Activated T-cell treated with anti-CD3 and anti-CD28 coated beads for 1 hour (primary cell): Measurements from ENCODE around the gene POLR3K.

Experiments
- DNase-seq: peaks from one replicate; pipeline ENCODE4 v3.0.0-alpha.2; 2020; ENCODE audit warnings: low read depth

The POLR3K gene

GRCh38 chr16:53346-54236 lies at the start of gene POLR3K, which contains the start of gene SNRNP25:
Gene POLR3K (minus strand): TSS chr16:53608. CDS start chr16:53586, 22 bp downstream.
Gene SNRNP25 (plus strand): TSS chr16:53828. CDS start chr16:54017, 189 bp downstream.
- peak; percentile 98 for DNase-seq

- DNase-seq: no peak
Measured at GRCh38 chr16:102060-102855, 48.9 kb upstream of the POLR3K start.

GRCh38 chr16:101586-101985 lies 48.2 kb upstream of the POLR3K start:
- DNase-seq: no peak

GRCh38 chr16:100989-101388 lies 47.6 kb upstream of the POLR3K start:
- DNase-seq: no peak

- DNase-seq: no peak
Measured at GRCh38 chr16:97822-98221, 44.4 kb upstream of the POLR3K start.

GRCh38 chr16:96935-97381 lies 43.5 kb upstream of the POLR3K start:
- peak; percentile 86 for DNase-seq

- DNase-seq: no peak
Measured at GRCh38 chr16:94918-95265, 41.5 kb upstream of the POLR3K start.

- no peak for DNase-seq
Measured at GRCh38 chr16:92431-93339, 39.3 kb upstream of the POLR3K start.

GRCh38 chr16:91484-91883 lies 38.1 kb upstream of the POLR3K start:
- no peak for DNase-seq

- DNase-seq: no peak
Measured at GRCh38 chr16:89391-90302, 36.2 kb upstream of the POLR3K start.

GRCh38 chr16:88613-89012 lies 35.2 kb upstream of the POLR3K start:
- no peak for DNase-seq

GRCh38 chr16:86483-86952 lies 33.1 kb upstream of the POLR3K start:
- no peak for DNase-seq

GRCh38 chr16:85865-86264 lies 32.5 kb upstream of the POLR3K start:
- DNase-seq: no peak

GRCh38 chr16:85407-85782 lies 32.0 kb upstream of the POLR3K start:
- DNase-seq: no peak

GRCh38 chr16:84718-85406 lies 31.5 kb upstream of the POLR3K start:
- peak; percentile 26 for DNase-seq

- no peak for DNase-seq
Measured at GRCh38 chr16:83781-84615, 30.6 kb upstream of the POLR3K start.

- DNase-seq: no peak
Measured at GRCh38 chr16:83060-83603, 29.7 kb upstream of the POLR3K start.

- no peak for DNase-seq
Measured at GRCh38 chr16:79151-80054, 26.0 kb upstream of the POLR3K start.
